HG03175 (cell line): ENCODE data around the gene SOCS2.

Experiments
- ATAC-seq: cut with Tn5 transposase; IDR thresholded peaks from one replicate; pipeline ENCODE4 v1.9.1; 2021; ENCODE audit warnings: mild to moderate bottlenecking, moderate library complexity; ENCODE audit not compliant: unreplicated experiment

Gene SOCS2

GRCh38 chr12:93626160-93626559 is 53.7 kb downstream of the SOCS2 start:
- no peak for ATAC-seq
